Liver (tissue), 3 donors: ENCODE measurements around the gene MDM2.

Experiments
- ATF3 ChIP-seq: IDR thresholded peaks from 2 replicates; pipeline ENCODE4 v1.6.1; 2016; ENCODE audit warnings: antibody characterized with exemption
- CTCF ChIP-seq: fragments of 150-350 bp; IDR thresholded peaks from 2 replicates; pipeline ENCODE4 v1.5.1; 2017; ENCODE audit warnings: improper control_type of control experiment, low read depth, low read length; ENCODE audit not compliant: missing input control
- EGR1 ChIP-seq, 2 donors: IDR thresholded peaks; 2 replicates each; pipeline ENCODE4 v1.6.1; 2016 to 2018; ENCODE audit warnings: antibody characterized with exemption in 2 of 2, low read depth in 2 of 2
- FOXA1 ChIP-seq: IDR thresholded peaks from 2 replicates; pipeline ENCODE4 v1.6.1; 2016; ENCODE audit warnings: antibody characterized with exemption
- JUND ChIP-seq, 2 donors: IDR thresholded peaks; 2 replicates each; pipeline ENCODE4 v1.6.1; 2016; ENCODE audit warnings: antibody characterized with exemption in 2 of 2
- RAD21 ChIP-seq, 2 donors: IDR thresholded peaks; 2 replicates each; pipeline ENCODE4 v1.6.1; 2016; ENCODE audit warnings: antibody characterized with exemption in 2 of 2, mild to moderate bottlenecking in 2 of 2
- SP1 ChIP-seq: IDR thresholded peaks from 2 replicates; pipeline ENCODE4 v1.6.1; 2018; ENCODE audit warnings: antibody characterized with exemption, mild to moderate bottlenecking
- TAF1 ChIP-seq: conservative IDR thresholded peaks from 2 replicates; pipeline ENCODE4 v1.6.1; 2016; ENCODE audit warnings: antibody characterized with exemption, mild to moderate bottlenecking
- YY1 ChIP-seq: IDR thresholded peaks from 2 replicates; pipeline ENCODE4 v1.6.1; 2016; ENCODE audit warnings: antibody characterized with exemption, mild to moderate bottlenecking
- donor health status: healthy.
- donor health status: healthy.

GRCh38 chr12:68831751-68832503 is 23.9 kb downstream of the MDM2 start:
- no peak for TF ChIP-seq CTCF
- TF ChIP-seq RAD21 (IDR thresholded peaks at IDR 0.05): no peak
- no peak for TF ChIP-seq SP1
- TF ChIP-seq ATF3: no peak
- no peak for TF ChIP-seq TAF1
- no peak for TF ChIP-seq FOXA1
- no peak for TF ChIP-seq YY1
- TF ChIP-seq EGR1 (IDR thresholded peaks at IDR 0.05; ENCODE audit: low read depth in 2 of 2): no peak
- TF ChIP-seq JUND (IDR thresholded peaks at IDR 0.05): no peak
